ELF-1 (cell line): ENCODE measurements around the gene ROCK2.
A peak's percentile ranks its signal among the peaks of the same experiment; 100 is the strongest.
"Not testable (repeated sequence)": the region's sequence is repeated elsewhere in the genome, so short reads cannot be mapped to it uniquely, and the experiment has no call there.

Experiments
- DNase-seq: peaks from one replicate; pipeline ENCODE4 v3.0.0-alpha.2; 2016; ENCODE audit warnings: low read depth, low spot score

ROCK2 gene

DNA sequence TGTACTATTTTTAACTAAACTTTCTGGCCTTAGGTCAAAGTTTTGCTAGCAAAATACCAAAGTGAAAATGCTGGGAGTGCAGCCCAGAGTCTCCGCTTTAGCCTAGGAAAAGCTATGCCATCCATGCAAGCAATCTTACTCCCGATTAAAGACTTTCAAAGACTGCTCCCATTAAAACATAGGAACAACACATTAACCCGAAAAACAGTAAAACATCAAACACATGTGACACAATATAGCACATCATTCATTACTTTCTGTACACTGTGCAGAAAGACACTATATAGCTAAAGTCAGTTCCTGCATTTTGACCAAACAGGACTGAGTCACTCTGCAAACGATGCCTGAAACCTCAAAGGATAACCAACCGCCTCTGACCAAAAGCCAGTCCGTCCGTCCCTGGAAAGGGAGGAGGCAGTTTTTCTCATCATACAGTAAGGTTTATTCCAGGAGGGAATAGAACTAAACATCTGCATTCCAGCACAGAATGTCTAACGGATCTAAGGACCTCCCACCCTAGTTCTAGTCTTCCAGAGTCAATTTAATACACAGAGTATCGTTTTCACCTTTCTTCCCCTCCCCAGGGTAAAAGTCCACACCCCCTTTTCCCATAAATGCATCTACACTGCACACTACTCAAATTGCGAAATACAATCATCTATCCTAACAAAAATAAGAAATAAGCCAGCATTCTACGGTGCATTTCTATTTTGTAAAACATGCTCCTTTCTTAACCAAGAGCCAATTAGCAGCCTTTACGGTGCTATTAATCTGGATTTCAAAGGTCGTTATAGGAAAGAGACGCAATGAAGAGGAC, 1.7 kb downstream of the ROCK2 start:
- DNase-seq, result peak; percentile 45

GRCh38 chr2:11340717-11341116, 3.7 kb downstream of the ROCK2 start:
- DNase-seq, result no peak

DNA sequence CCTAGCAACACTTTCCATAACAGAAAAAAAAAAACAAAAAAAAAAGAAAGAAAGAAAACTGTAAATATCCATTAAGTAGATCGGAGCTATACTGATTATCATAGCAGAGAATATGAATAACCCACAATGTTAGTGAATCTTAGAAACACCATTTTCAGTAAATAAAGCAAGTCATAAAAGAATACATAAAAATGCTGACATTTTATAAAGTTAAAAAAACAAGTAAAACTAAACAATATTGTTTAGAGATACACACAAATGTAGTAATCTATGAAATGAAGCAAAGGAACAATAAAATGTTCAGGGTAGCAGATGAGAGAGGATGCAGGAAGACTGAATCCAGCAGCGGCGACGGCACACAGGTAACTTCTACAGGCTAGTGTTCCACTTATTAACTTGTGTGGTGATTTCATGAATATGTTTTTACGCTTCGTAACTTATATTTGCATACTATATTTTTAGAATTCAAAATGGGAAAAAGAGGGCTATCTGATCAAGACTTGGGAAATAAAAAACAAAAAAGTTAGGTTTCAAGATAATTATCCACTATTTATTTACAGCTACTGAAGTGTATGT, 4.8 kb downstream of the ROCK2 start:
- no peak for DNase-seq

DNA sequence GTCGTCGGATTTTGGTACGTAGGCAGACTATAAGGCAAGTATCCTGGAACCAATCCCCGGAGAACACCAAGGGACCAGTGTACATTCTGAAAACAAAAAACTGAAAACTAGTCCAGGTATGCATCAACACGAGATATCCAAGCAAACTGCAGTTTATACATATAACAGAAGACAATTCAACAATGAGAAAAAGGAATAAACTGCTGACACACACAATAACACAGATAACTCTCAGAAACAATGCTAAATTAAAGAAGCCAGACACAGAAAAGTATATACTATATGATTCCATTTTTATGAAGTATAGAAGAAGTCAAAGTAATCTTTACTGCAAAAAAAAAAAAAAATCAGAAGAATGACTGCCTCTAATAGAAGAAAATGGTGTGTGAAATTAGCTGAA, 5.9 kb downstream of the ROCK2 start:
- no peak for DNase-seq

GRCh38 chr2:11337909-11338308, 6.5 kb downstream of the ROCK2 start:
- DNase-seq, result no peak

DNA sequence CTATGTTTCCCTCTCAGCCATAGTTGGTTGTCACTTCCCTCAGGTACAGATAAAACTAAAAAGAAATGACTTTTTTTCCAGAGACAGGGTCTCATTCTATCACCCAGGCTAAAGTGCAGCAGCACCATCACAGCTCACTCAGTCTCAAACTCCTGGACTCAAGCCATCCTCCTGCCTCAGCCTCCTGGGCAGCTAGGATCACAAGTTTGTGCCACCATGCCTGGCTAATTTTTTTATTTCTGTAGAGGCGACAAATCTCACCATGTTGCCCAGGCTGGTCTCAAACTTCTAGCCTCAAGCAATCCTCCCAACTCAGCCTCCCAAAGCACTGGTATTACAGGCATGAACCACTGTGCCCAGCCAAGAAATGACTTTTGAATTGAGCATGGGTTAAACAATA, 8.2 kb downstream of the ROCK2 start:
- DNase-seq, result no peak

DNA sequence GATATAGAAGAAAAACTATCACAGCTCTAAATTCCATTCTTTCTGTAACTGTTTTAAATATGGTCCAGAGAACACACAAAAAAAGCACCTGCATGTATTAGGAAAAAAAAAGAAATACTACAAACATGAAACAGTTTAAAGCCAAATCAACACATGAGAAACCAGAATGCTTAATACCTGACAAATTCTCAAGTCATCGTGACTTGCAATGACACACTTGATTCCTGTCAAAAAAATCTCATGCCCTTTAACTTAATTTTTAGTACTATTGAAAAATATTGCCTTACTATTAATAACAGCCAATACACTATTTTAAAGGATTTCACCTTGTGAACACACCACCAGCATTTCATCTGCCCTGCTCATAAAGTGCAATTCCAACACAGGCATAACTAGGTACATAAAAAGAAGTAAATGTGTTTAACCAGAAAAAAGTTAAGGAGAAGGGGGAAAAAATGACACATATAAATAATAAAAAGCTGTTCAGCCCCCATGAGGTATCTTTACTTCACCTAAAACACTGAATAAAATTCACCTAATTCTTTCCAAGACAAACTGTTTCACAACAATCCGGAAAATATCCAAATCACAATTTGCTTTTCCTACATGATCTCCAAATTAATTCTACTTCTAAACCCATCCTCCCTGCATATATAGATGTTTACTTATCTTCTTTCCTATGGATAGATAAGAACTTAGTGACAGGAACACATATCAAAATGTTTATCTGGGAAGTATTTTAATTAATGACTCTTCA, 10.8 kb downstream of the ROCK2 start:
- DNase-seq, result no peak

DNA sequence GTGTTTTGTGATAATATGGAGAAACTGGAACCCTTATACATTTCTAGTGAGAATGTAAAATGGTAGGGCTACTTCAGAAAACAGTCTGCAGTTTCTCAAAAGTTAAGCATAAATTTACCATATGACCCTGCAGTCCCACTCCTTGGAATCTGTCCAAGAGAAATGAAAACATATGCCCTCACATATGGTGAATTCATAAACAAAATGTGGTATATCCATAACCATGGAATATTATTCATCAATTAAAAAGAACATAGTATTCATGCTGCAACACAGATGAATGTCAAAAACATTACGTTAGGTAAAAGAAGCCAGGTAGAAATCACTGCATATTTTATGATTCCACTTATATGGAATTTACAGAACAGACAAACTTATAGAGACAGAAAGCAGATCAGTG, 11.8 kb downstream of the ROCK2 start:
- DNase-seq, result no peak

GRCh38 chr2:11330457-11331142, 13.8 kb downstream of the ROCK2 start:
- no peak for DNase-seq

- DNase-seq, result no peak
These were observed 14.7 kb downstream of the ROCK2 start for GRCh38 chr2:11329776-11330175.

- DNase-seq, result not testable (repeated sequence)
These were observed 15.9 kb downstream of the ROCK2 start for GRCh38 chr2:11328522-11328921.

- DNase-seq, result no peak
These were observed 16.6 kb downstream of the ROCK2 start for GRCh38 chr2:11327871-11328270.

DNA sequence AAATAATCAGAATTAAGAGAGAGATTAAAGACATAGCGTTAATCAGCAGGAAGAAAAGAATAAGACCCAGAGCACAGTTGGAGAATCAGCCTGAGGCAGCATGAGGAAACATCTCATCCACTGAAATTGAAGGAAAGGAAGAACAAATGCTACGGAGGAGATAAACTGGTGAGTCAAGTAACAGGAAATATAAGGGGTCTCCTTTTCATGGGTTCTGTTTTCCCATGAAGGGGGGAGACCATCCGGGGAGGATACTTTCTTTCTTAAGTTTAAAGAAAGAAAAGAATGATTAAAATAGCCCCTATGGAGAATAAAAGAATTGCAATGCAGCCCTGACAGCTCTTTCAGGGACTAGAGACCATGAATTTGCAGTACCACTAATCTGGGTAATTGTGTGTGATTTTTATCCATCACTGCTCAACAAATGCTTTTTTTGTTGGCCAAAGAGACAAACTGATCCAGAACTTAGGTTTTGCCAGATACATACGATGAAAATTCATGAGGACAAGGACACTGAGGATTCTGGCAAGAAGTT, 17.7 kb downstream of the ROCK2 start:
- no peak for DNase-seq

- DNase-seq, result no peak
These were observed 18.3 kb downstream of the ROCK2 start for GRCh38 chr2:11325961-11326676.

DNA sequence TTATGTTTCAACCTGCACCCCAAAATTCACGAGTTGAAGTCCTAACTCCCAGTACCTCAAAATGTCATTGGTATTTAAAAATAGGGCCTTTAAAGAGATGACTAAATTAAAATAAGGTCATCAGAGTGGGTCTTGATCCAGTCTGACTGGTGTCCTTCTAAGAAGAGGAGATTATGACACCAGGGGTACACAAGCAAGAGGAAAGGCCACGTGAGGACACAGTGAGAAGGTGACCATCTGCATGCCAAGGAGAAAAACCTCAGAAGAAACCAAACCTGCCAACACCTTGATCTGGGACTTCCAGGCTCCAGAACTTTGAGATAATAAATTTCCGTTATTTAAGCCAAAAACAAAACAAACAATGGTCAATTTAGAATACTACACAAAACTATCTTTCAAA, 22.6 kb downstream of the ROCK2 start:
- DNase-seq, result no peak

- no peak for DNase-seq
These were observed 23.5 kb downstream of the ROCK2 start for GRCh38 chr2:11320698-11321492.

DNA sequence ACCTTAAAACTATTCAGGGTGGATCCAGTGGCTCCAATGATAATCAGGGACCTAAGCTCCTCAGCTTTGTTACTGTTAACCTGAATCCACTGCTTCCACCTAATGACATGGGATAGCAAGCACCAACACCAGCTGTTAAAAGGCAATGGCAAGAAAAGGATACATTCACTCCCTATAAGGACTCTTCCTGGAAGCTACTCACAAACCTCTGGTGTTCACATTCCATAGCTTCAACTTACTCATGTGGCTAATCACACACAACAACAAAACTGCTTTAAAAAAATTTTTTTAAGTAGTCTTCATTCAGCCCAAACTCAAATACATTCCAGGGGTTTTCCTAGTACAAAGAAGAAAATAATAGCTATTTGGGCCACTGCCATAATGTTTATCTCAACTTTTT, 24.5 kb downstream of the ROCK2 start:
- DNase-seq, result no peak

DNA sequence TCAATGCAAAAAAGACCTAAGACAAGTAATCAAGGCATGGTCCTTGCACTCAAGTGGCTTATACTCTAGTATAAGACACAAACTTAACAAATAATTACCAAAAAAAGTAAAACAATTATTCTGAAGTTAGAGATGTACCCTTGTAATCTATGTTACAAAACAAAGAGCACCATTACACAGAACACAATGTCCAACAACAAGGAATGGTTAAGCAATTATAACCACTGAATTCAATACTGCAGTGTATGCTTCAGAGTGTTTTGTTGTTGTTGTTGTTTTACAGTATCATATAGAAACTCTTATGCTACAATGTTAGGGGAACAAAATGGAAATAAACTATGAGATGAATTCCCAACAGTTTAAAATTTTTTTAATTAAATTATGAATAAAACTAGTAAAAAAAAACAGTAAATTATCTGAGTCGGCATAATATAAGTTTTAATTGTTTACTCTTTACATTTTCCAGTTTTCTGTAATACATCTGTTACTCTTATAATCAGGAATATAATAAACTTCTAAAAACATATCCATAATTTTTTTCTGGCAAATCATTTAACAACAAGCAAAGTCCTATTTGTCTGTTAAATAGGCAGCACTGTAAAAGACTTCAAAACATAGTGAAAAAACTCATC, 29.2 kb downstream of the ROCK2 start:
- no peak for DNase-seq

DNA sequence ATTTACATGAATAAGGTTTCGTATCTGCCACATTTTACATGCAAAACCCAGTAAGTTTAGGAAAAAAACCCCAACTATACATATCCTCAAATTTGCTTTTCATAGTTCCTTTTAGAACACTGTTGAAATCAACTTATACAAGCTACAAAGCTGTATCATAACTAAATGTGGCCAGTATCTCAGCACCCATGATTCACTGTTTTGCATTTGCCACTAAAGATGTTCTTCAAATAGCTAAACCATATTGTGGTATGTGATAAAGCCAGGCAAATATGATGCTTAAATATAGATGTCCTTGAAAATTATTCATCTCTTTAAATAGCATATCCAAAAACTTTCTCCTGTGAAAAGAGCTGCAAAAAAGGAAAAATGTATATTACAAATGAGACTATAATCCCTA, 29.9 kb downstream of the ROCK2 start:
- DNase-seq, result no peak
